ENCODE results near the gene RPA3. TPM values are rescaled to one million over a fixed set of nuclear protein-coding genes. Genes with fewer than 3 reads are reported as not detected.

RPA3 gene
- total RNA-seq, 1 donor from 2014 or later: 128 TPM

- Mint-ChIP-seq H3K36me3 (peaks cover 2% of the 10 kb centered on the region), H3K9me3 (no peaks in the 10 kb centered on the region), H3K27ac (no peak overlapping the region), H3K4me1 (no peaks in the 10 kb centered on the region), H3K27me3 (ENCODE audit: insufficient read depth, low read depth) (peaks cover 6% of the 10 kb centered on the region), H3K4me3 (no peak overlapping the region)
- no peaks in the 10 kb centered on the region for H3K36me3 ChIP-seq
- no peak for DNase-seq (ENCODE audit: low spot score)
- H3K4me3 ChIP-seq: no peak overlapping the region
- H3K9me3 ChIP-seq (ENCODE audit: low read depth): no peaks in the 10 kb centered on the region
- no peak overlapping the region for H3K27ac ChIP-seq
- H3F3A ChIP-seq (ENCODE audit: low read depth): no peaks in the 10 kb centered on the region
- TF ChIP-seq EZH2phosphoT487 (IDR thresholded peaks at IDR 0.05): no peak
- no peak for TF ChIP-seq CTCF (IDR thresholded peaks at IDR 0.05)
- no peak for TF ChIP-seq EZH2 (IDR thresholded peaks at IDR 0.05)
- no peak overlapping the region for H3K4me2 ChIP-seq
- H4K20me1 ChIP-seq (ENCODE audit: low read depth): no peaks in the 10 kb centered on the region
- H3K79me2 ChIP-seq (ENCODE audit: low read depth): no peaks in the 10 kb centered on the region
- no peaks in the 10 kb centered on the region for H3K4me1 ChIP-seq
- H3K9ac ChIP-seq: no peak overlapping the region
- H2AFZ ChIP-seq (replicated peaks): no peak overlapping the region
- H3K27me3 ChIP-seq: no peaks in the 10 kb centered on the region
These were observed 2.6 kb upstream of the RPA3 start for GRCh38 chr7:7720750-7721621.

- H3F3A ChIP-seq (ENCODE audit: low read depth): no peaks in the 10 kb centered on the region
- H4K20me1 ChIP-seq (ENCODE audit: low read depth): no peaks in the 10 kb centered on the region
- H3K4me2 ChIP-seq: no peak overlapping the region
- no peak for DNase-seq (ENCODE audit: low spot score)
- H3K36me3 ChIP-seq: no peaks in the 10 kb centered on the region
- H2AFZ ChIP-seq (replicated peaks): no peak overlapping the region
- H3K27me3 ChIP-seq: no peaks in the 10 kb centered on the region
- H3K79me2 ChIP-seq (ENCODE audit: low read depth): no peaks in the 10 kb centered on the region
- peaks cover 2% of the 10 kb centered on the region for H3K36me3 Mint-ChIP-seq
- H3K27me3 Mint-ChIP-seq (ENCODE audit: insufficient read depth, low read depth): peaks cover 6% of the 10 kb centered on the region
- TF ChIP-seq EZH2 (IDR thresholded peaks at IDR 0.05): no peak
- no peak for TF ChIP-seq EZH2phosphoT487 (IDR thresholded peaks at IDR 0.05)
- TF ChIP-seq CTCF (IDR thresholded peaks at IDR 0.05): no peak
- H3K4me3 Mint-ChIP-seq: no peak overlapping the region
- no peaks in the 10 kb centered on the region for H3K4me1 ChIP-seq
- H3K9ac ChIP-seq: no peak overlapping the region
- no peaks in the 10 kb centered on the region for H3K4me1 Mint-ChIP-seq
- no peaks in the 10 kb centered on the region for H3K9me3 ChIP-seq (ENCODE audit: low read depth)
- H3K9me3 Mint-ChIP-seq: no peaks in the 10 kb centered on the region
- H3K27ac ChIP-seq: no peak overlapping the region
- H3K27ac Mint-ChIP-seq: no peak overlapping the region
- no peak overlapping the region for H3K4me3 ChIP-seq
These were observed 1.8 kb upstream of the RPA3 start for GRCh38 chr7:7720193-7720592.

GRCh38 chr7:7719236-7719635 is 829 bp upstream of the RPA3 start:
- no peaks in the 10 kb centered on the region for H3K4me1 ChIP-seq
- TF ChIP-seq EZH2 (IDR thresholded peaks at IDR 0.05) (no peak), EZH2phosphoT487 (IDR thresholded peaks at IDR 0.05) (no peak), CTCF (IDR thresholded peaks at IDR 0.05) (no peak)
- H3K4me2 ChIP-seq: no peak overlapping the region
- H3K27me3 ChIP-seq: no peaks in the 10 kb centered on the region
- no peaks in the 10 kb centered on the region for H3K79me2 ChIP-seq (ENCODE audit: low read depth)
- no peak overlapping the region for H2AFZ ChIP-seq (replicated peaks)
- Mint-ChIP-seq H3K4me1 (no peaks in the 10 kb centered on the region), H3K27me3 (ENCODE audit: insufficient read depth, low read depth) (peaks cover 6% of the 10 kb centered on the region), H3K36me3 (peaks cover 2% of the 10 kb centered on the region), H3K27ac (no peak overlapping the region), H3K4me3 (no peak overlapping the region), H3K9me3 (no peaks in the 10 kb centered on the region)
- H3K9ac ChIP-seq: no peak overlapping the region
- H3K9me3 ChIP-seq (ENCODE audit: low read depth): no peaks in the 10 kb centered on the region
- H3F3A ChIP-seq (ENCODE audit: low read depth): no peaks in the 10 kb centered on the region
- H3K36me3 ChIP-seq: no peaks in the 10 kb centered on the region
- no peak for DNase-seq (ENCODE audit: low spot score)
- no peaks in the 10 kb centered on the region for H4K20me1 ChIP-seq (ENCODE audit: low read depth)
- H3K27ac ChIP-seq: no peak overlapping the region
- no peak overlapping the region for H3K4me3 ChIP-seq

All from neural progenitor cell (in vitro differentiated cells).